Measurements from ENCODE around the gene AHCYL1. TPM values are rescaled to one million over a fixed set of nuclear protein-coding genes. Genes with fewer than 3 reads are reported as not detected.

The AHCYL1 gene
- polyA plus RNA-seq, 10 donors, result 37.2 to 50.2 (median 41.0) TPM

DNA sequence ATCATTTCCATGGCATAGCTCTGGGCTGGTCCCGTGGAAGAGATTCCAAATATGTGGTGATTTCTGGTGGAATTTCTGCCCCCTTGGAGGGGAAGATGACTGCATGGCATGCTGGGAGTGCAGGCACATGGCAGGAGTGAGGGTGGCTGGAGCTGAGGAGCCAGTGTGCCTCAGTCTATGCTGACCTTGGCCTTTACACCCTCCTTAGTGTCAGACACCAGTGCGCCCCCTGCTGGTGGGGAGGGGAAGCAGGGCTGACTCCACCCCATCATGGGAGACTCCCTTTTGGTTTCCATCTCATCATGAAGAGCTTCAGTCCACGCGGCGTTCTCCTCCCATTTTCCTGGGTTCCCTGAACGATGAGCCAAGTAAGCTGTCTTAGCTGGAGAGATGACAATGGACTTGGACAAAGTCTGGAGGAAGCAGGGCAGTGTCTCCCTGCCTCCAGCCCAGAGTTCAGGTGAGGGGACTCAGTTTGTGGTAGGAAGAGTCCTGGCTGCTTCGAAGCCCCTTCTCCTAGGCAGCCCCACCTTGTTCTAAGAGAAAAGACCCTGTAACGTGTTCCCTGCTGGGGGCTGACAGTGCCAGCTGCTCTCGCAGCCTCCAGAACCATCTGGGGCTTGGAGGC is 75.6 kb downstream of the AHCYL1 start:
- no peak for DNase-seq

DNA sequence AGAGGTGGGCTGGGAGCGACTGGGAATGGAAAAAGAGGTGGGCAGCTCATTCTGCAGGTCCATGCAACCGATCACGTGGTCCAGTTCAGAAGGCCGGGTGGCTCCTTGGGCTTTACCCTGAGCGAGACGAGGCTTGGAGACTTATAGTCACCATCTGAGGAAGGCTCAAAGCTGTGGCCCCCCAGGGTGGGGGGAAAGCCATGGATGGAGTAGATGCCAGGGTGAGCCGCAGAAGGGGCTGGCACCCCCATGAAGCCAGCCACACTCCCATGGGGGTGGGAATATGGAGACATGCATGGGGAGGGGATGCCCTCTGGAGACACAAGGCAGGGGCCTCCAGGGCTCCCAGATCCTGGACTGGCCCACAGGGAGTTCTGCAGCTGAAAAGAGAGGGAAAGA is 76.1 kb downstream of the AHCYL1 start:
- DNase-seq, result no peak

- no peak for DNase-seq
Measured at GRCh38 chr1:110061341-110061740, 76.8 kb downstream of the AHCYL1 start.

DNA sequence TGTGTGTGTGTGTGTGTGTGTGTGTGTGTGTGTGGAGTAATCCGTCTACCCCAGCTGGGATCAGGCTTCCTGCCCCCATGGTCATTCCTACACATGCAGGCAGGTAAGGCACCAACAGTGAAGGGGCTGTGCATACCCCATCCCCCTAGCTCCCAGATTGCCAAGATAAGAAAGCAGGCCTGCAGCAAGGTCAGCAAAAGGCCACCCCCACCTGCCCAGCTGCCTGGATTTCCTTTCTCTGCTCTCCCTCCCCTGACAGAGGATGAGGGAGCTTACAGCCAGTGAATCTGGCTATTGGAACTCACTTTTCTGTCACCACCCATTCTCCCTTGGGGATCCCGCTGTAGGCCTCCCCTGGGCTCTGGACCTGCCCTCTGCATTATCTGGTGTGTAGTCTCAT is 78.0 kb downstream of the AHCYL1 start:
- DNase-seq, result no peak

DNA sequence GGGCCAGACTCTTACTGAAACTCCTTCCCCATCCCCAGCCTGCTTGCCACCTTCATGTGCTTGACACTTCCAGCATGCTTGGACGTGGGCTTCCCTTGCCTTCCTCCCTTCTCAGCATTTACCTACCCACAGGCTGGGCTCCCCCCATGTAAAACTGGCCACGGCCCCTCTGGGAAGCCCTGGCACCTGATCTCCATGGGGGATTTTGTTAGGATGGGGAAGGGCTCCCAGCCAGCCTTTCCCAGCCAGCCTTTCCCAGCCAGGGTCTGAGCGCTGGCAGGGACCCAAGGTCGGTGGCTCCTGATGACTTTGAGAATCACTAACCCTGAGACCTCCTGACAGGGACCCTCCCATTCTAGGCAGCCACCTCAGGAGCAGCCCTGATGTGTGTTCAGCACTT is 79.2 kb downstream of the AHCYL1 start:
- DNase-seq, result no peak

- no peak for DNase-seq
Measured at GRCh38 chr1:110064576-110065337, 80.2 kb downstream of the AHCYL1 start.

GRCh38 chr1:110065841-110066240 is 81.3 kb downstream of the AHCYL1 start:
- DNase-seq, result no peak

DNA sequence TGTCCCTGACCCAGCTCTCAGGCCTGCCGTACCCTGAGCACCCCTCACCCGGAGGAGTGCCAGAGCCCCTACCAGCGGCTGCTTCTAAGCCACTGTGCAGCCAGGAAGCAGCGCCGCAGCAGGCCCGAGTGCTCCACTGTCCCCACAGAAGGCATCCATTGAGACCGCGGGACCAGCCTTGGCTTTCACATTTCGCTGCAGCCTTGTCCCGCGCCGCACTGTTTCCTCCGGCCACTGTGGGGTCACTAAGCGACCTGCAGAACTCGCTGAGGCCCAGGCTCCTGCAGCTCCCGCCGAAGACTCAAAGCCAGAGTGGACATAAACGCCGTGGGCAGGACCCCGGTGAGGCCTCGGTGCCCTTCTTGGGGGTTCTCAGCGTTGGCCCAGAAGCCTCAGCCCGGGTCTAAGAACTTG is 82.9 kb downstream of the AHCYL1 start:
- no peak for DNase-seq

GRCh38 chr1:110067893-110068645 is 83.5 kb downstream of the AHCYL1 start:
- DNase-seq, result peak in 1 of 3 donors; percentile 72

- peak in 1 of 3 donors; percentile 78 for DNase-seq
Measured at GRCh38 chr1:110068646-110069403, 84.3 kb downstream of the AHCYL1 start.

DNA sequence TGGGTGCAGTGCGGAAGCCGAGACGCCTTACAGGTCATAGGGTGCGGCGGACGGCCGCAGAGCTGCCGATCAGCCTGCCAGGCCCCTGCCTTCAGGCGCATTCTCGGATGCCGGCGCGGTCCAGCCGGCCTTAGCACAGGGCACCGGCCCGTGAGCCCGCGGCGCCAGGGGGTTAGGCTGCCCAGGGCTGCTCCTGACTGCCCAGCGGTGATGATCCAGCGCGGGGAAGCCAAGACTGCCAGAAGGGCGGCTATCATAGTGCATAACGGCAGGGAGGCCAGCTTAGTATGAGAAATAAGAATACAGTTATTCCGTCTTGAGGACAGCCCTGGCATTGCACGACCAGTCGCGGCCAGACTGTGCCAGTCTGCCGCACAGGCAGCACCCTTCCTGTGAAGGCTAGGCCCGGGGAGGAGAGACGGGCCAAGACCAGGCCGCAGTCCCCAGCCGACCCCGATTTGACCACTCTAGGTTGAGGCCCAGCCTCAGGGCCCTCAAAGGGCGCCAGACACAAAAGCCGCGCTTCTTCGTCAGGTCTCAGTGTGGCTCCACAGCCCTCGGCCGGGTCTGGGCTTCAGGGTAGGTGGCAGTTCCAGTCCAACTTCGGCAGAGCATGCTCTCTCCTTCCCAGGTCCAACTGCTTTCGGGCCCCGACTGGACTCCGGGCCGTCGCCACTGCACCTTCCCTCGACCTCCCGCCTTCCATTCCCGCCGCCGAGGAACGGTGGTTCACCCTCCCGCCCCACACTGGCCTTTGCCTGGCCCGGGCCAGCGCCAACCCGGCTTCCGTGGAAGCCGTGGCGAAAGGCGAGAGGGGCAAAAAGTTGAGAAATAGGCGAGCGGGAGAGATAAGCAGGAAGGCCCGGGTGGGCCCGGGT is 85.1 kb downstream of the AHCYL1 start:
- DNase-seq, result peak in 1 of 3 donors; percentile 48

GRCh38 chr1:110070282-110070669 is 85.7 kb downstream of the AHCYL1 start:
- no peak for DNase-seq

GRCh38 chr1:110070671-110071242 is 86.2 kb downstream of the AHCYL1 start, which contains the start of gene ALX3:
Gene ALX3 (minus strand): TSS chr1:110070672. CDS start chr1:110070612, 60 bp downstream.
- no peak for DNase-seq

Other genes with a start within 250 kb of the AHCYL1 start
- gene GSTM3, start 243.7 kb upstream of the AHCYL1 start, polyA plus RNA-seq (ENCODE audit: insufficient read length in 10 of 10), result 10 to 100 TPM; 33.5 to 57.6 (median 43.2) TPM
- under 1 TPM in 1 of 10 donors, not detected in 9; 0.19 TPM for gene EPS8L3, start 220.8 kb upstream of the AHCYL1 start, polyA plus RNA-seq (ENCODE audit: insufficient read length in 10 of 10)
- gene CSF1, start 73.9 kb upstream of the AHCYL1 start, polyA plus RNA-seq (ENCODE audit: insufficient read length in 10 of 10), result 10 to 100 TPM in 4 of 10 donors, 1 to 10 TPM in 6; 7.0 to 13.9 (median 9.3) TPM
- 10 to 100 TPM; 25.7 to 37.1 (median 29.8) TPM for gene STRIP1, start 49.9 kb downstream of the AHCYL1 start, polyA plus RNA-seq (ENCODE audit: insufficient read length in 10 of 10)
- under 1 TPM in 1 of 10 donors, not detected in 9; 0.33 TPM for gene ALX3, start 85.9 kb downstream of the AHCYL1 start, polyA plus RNA-seq (ENCODE audit: insufficient read length in 10 of 10)
- gene UBL4B, start 127.7 kb downstream of the AHCYL1 start, polyA plus RNA-seq (ENCODE audit: insufficient read length in 10 of 10), result not detected
- 1 to 10 TPM in 1 of 10 donors, under 1 TPM in 9; 0.29 to 1.7 (median 0.41) TPM for gene SLC6A17, start 165.7 kb downstream of the AHCYL1 start, polyA plus RNA-seq (ENCODE audit: insufficient read length in 10 of 10)
- 1 to 10 TPM; 5.5 to 9.3 (median 6.7) TPM for gene KCNC4, start 225.5 kb downstream of the AHCYL1 start, polyA plus RNA-seq (ENCODE audit: insufficient read length in 10 of 10)

Measured in muscle of back (tissue), 11 donors.